HUES48 (cell line): ENCODE results near the gene MTHFSD.

Experiments used
- H3K27ac ChIP-seq: one replicate; pipeline ENCODE4 v1.7.0; 2013; ENCODE audit warnings: low read depth, low read length, inconsistent platforms
- H3K27me3 ChIP-seq: 2 replicates; pipeline ENCODE4 v1.6.1; 2013; ENCODE audit warnings: mild to moderate bottlenecking, low read length; ENCODE audit not compliant: control insufficient read depth, insufficient read depth
- H3K36me3 ChIP-seq: 2 replicates; pipeline ENCODE4 v1.6.1; 2013; ENCODE audit warnings: low read length; ENCODE audit not compliant: control insufficient read depth, insufficient read depth
- H3K4me1 ChIP-seq: 2 replicates; pipeline ENCODE4 v1.6.1; 2013; ENCODE audit warnings: mild to moderate bottlenecking, low read length; ENCODE audit not compliant: control insufficient read depth, insufficient read depth
- H3K4me3 ChIP-seq: 2 replicates; pipeline ENCODE4 v1.5.1; 2013; ENCODE audit warnings: mild to moderate bottlenecking, low read depth, low read length
- H3K9ac ChIP-seq: 2 replicates; pipeline ENCODE4 v1.6.1; 2013; ENCODE audit warnings: mild to moderate bottlenecking, low read depth, low read length, moderate library complexity
- H3K9me3 ChIP-seq: 2 replicates; pipeline ENCODE4 v1.6.1; 2013; ENCODE audit warnings: low read length; ENCODE audit not compliant: control insufficient read depth, insufficient read depth

MTHFSD gene

DNA sequence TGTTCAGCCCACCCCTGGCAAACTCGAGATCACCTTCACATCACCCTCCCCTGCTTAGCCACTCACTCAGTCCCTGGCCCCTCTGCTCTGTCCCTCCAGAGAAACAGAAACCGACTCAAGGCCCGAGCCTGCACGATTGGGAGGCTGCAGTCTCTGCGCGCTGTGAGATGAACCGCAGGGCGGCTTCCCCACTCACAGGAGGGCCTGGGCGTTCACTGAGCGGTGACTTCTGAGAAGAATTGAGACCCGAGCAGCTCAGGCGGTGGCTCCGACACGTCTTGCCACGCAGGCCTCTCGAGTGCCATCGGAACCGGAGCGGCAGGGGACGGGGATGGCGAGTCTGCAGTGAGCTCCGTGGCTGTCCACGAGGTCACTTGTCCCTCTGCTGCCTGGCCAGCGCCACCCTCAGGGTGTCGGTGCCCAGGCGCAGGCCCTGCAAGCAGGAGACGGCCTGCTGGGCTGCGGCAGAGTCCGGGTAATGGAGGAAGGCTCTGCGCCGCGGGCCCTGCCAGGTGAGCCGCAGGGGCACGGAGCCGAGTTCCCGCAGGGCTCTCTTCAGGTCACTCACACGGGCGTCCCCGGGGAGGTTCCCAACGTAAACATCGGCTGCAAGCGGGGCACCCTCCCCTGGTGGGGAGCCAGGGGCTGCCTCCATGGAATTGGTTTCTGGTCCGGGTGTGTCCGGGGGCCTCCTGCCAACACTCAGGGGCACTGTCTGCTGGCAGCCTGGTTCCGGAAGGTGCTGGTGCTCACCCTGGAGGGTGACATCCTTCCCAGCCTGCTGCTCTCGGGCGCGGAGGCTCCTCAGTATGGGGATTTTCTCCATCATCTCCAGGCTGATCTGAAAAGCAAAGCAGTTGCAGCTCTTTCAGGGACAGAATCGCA lies 23.2 kb downstream of the MTHFSD start:
- Histone ChIP-seq H3K4me3 (no peak overlapping the region), H3K4me1 (no peaks in the 10 kb centered on the region), H3K9ac (no peak overlapping the region), H3K9me3 (no peaks in the 10 kb centered on the region), H3K36me3 (no peaks in the 10 kb centered on the region), H3K27ac (no peak overlapping the region), H3K27me3 (no peaks in the 10 kb centered on the region)

- Histone ChIP-seq H3K9ac (no peak overlapping the region), H3K36me3 (no peaks in the 10 kb centered on the region), H3K4me1 (no peaks in the 10 kb centered on the region), H3K27ac (no peak overlapping the region), H3K27me3 (no peaks in the 10 kb centered on the region), H3K9me3 (no peaks in the 10 kb centered on the region), H3K4me3 (no peak overlapping the region)
Measured at GRCh38 chr16:86531191-86531545, 23.9 kb downstream of the MTHFSD start.

DNA sequence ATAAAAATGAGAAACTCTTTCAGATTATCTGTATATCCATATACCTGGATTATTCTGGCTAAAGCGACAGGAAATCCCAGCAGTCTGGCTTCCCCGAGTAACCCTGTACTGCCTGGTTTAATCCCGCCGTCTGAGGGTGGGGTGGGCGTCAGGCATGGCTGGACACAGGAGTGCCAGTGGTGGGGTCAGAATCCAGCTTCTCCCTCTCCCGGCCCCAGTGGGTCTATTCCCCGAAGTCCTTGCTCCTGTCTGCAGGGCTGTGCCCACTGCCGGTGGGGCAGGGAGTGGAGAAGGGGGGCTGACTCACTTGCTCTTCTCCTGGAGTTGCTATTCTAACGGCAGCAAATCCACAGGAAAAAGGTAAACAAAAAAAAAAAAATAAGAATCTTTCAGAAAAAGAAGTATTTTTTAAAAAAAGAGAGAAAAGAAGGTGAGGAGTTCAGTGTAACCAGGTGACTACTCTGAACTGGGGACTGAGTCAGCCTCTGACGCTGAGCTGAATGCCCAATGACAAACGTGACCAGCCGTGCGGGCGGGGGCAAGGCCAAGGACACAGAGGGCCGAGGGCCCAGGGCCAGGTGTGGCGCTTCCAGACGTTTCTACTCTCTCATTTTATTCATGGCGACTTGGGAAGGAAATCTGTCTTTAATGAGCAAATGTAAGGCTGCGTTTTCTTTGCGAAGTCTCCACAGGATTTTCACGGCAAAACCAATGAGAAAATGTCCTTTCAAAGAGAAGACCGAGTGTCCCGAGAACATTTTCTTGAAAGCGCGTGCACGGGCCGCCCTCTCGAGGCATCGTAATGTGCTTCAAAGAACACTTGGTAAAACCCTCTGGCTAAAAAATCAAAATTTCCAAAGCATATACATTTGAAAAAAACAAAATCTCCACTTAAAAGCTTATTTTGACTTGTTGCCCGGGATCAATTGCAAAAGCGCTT lies 24.5 kb downstream of the MTHFSD start:
- Histone ChIP-seq H3K9me3 (no peaks in the 10 kb centered on the region), H3K9ac (no peak overlapping the region), H3K27ac (no peak overlapping the region), H3K27me3 (no peaks in the 10 kb centered on the region), H3K4me3 (no peak overlapping the region), H3K36me3 (no peaks in the 10 kb centered on the region), H3K4me1 (no peaks in the 10 kb centered on the region)

GRCh38 chr16:86529160-86529559 lies 25.9 kb downstream of the MTHFSD start:
- no peak overlapping the region for H3K4me3 ChIP-seq
- H3K36me3 ChIP-seq: no peaks in the 10 kb centered on the region
- no peaks in the 10 kb centered on the region for H3K4me1 ChIP-seq
- no peaks in the 10 kb centered on the region for H3K9me3 ChIP-seq
- no peak overlapping the region for H3K27ac ChIP-seq
- H3K9ac ChIP-seq: no peak overlapping the region
- H3K27me3 ChIP-seq: no peaks in the 10 kb centered on the region

GRCh38 chr16:86528061-86528929 lies 26.7 kb downstream of the MTHFSD start:
- Histone ChIP-seq H3K4me3 (no peak overlapping the region), H3K27me3 (no peaks in the 10 kb centered on the region), H3K9me3 (no peaks in the 10 kb centered on the region), H3K36me3 (no peaks in the 10 kb centered on the region), H3K27ac (no peak overlapping the region), H3K4me1 (no peaks in the 10 kb centered on the region), H3K9ac (no peak overlapping the region)

DNA sequence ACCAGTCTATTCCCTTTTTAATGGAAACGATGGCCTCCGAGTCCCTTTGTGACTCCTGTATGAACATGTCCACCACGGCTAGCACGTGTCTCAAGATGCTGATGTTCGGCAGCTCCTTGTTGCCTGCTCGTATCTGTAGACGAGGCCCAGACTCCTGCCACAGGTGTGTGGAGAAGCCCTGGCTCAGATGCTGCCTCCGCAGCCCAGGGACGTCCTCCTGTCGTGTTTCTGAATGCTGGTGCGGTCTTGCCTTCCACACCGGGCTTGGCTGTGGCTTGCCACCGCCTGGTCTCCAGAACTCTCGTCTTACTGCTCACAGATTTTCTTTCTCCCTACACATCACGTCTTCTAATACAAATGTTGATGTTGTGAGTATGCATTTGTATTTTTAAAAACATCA lies 27.7 kb downstream of the MTHFSD start:
- Histone ChIP-seq H3K27me3 (no peaks in the 10 kb centered on the region), H3K27ac (no peak overlapping the region), H3K9ac (no peak overlapping the region), H3K4me3 (no peak overlapping the region), H3K36me3 (no peaks in the 10 kb centered on the region), H3K9me3 (no peaks in the 10 kb centered on the region), H3K4me1 (no peaks in the 10 kb centered on the region)

DNA sequence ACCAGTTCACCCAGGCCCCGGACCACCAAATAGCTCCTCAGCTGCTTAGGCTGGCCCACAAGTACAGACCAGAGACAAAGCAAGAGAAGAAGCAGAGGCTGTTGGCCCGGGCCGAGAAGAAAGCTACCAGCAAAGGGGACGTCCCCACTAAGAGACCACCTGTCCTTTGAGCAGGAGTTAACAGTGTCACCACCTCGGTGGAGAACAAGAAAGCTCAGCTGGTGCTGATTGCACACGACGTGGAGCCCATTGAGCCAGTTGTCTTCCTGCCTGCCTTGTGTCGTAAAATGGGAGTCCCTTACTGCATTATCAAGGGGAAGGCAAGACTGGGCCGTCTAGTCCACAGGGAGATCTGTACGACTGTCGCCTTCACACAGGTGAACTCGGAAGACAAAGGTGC lies 29.3 kb downstream of the MTHFSD start:
- no peaks in the 10 kb centered on the region for H3K4me1 ChIP-seq
- H3K36me3 ChIP-seq: no peaks in the 10 kb centered on the region
- no peak overlapping the region for H3K4me3 ChIP-seq
- H3K9me3 ChIP-seq: no peaks in the 10 kb centered on the region
- no peaks in the 10 kb centered on the region; the same call in 1 of the 2 replicates for H3K27me3 ChIP-seq
- no peak overlapping the region for H3K27ac ChIP-seq
- no peak overlapping the region for H3K9ac ChIP-seq

GRCh38 chr16:86524029-86524428 lies 31.0 kb downstream of the MTHFSD start:
- no peak overlapping the region for H3K4me3 ChIP-seq
- H3K9me3 ChIP-seq: no peaks in the 10 kb centered on the region
- H3K27me3 ChIP-seq: peaks cover 15% of the 10 kb centered on the region
- no peak overlapping the region for H3K27ac ChIP-seq
- no peaks in the 10 kb centered on the region for H3K36me3 ChIP-seq
- H3K4me1 ChIP-seq: no peaks in the 10 kb centered on the region
- no peak overlapping the region for H3K9ac ChIP-seq

- Histone ChIP-seq H3K4me1 (no peaks in the 10 kb centered on the region), H3K27me3 (peaks cover 23% of the 10 kb centered on the region), H3K4me3 (no peak overlapping the region), H3K27ac (no peak overlapping the region), H3K9ac (no peak overlapping the region), H3K9me3 (no peaks in the 10 kb centered on the region), H3K36me3 (no peaks in the 10 kb centered on the region)
Measured at GRCh38 chr16:86523166-86523740, 31.8 kb downstream of the MTHFSD start.

- H3K9me3 ChIP-seq: no peaks in the 10 kb centered on the region
- no peaks in the 10 kb centered on the region for H3K36me3 ChIP-seq
- no peak overlapping the region for H3K4me3 ChIP-seq
- no peak overlapping the region for H3K9ac ChIP-seq
- H3K27ac ChIP-seq: no peak overlapping the region
- no peaks in the 10 kb centered on the region for H3K4me1 ChIP-seq
- peaks cover 29% of the 10 kb centered on the region for H3K27me3 ChIP-seq
Measured at GRCh38 chr16:86522634-86523033, 32.4 kb downstream of the MTHFSD start.
